Kidney (tissue), 14 donors: ENCODE results near the gene ENO3. TPM values are rescaled to one million over a fixed set of nuclear protein-coding genes. Genes with fewer than 3 reads are reported as not detected.

ENCODE experiments used
- DNase-seq, 5 donors: peaks; one replicate each; pipeline ENCODE4 v3.0.0-alpha.2; 2013 to 2020
- FAIRE-seq: peaks from 2 replicates; lab custom pipeline; 2012; peaks lifted over from hg19 to GRCh38; lab: Jason Lieb, UNC
- H3K27ac ChIP-seq, 2 donors: one replicate each; pipeline ENCODE4 v1.7.0; 2013; ENCODE audit warnings: low read depth in 2 of 2, low read length in 2 of 2, inconsistent platforms in 1 of 2
- H3K27me3 ChIP-seq: one replicate; pipeline ENCODE4 v1.7.1; 2013; ENCODE audit warnings: low read length, inconsistent platforms; ENCODE audit not compliant: control insufficient read depth, insufficient read depth
- H3K36me3 ChIP-seq, 3 donors: one replicate each; pipeline versions ENCODE4 v1.7.0 to v1.7.1; 2013; ENCODE audit warnings: low read length in 3 of 3, control low read depth in 1 of 3, inconsistent platforms in 1 of 3; ENCODE audit not compliant: insufficient read depth in 3 of 3, control insufficient read depth in 2 of 3
- H3K4me1 ChIP-seq, 3 donors: one replicate each; pipeline versions ENCODE4 v1.7.0 to v1.7.1; 2013; ENCODE audit warnings: low read length in 3 of 3, inconsistent platforms in 1 of 3, low read depth in 1 of 3; ENCODE audit not compliant: control insufficient read depth in 2 of 3, insufficient read depth in 2 of 3
- H3K4me3 ChIP-seq, 3 donors: one replicate each; pipeline versions ENCODE4 v1.7.0 to v1.8.1; 2013; ENCODE audit warnings: low read length in 3 of 3, control low read depth in 1 of 3, inconsistent platforms in 1 of 3
- H3K9ac ChIP-seq, 3 donors: one replicate each; pipeline versions ENCODE4 v1.7.0 to v1.7.1; 2013; ENCODE audit warnings: low read length in 3 of 3, control low read depth in 1 of 3, inconsistent platforms in 1 of 3
- H3K9me3 ChIP-seq, 3 donors: one replicate each; pipeline versions ENCODE4 v1.7.0 to v1.7.1; 2013; ENCODE audit warnings: low read length in 3 of 3, control low read depth in 1 of 3, inconsistent platforms in 1 of 3; ENCODE audit not compliant: control insufficient read depth in 2 of 3, insufficient read depth in 1 of 3
- CTCF ChIP-seq: IDR thresholded peaks from 3 replicates; pipeline ENCODE4 v1.5.1; 2012; ENCODE audit warnings: mild to moderate bottlenecking, moderate library complexity, borderline replicate concordance; ENCODE audit not compliant: insufficient read depth; ENCODE audit errors: extremely low read depth
- intact Hi-C: fragments of 100-400 bp; cut with DNase I; formaldehyde crosslinking; loops from one replicate; pipeline ENCODE4 v1.11.1; 2022
- polyA plus RNA-seq: library from polyadenylated mRNA; stranded (reverse); fragments of 350-450 nt; fragmentation: Illumina TruSeq; extraction: RNeasy Lipid Tissue Mini Kit (QIAGEN cat#74804); gene quantifications from one replicate; pipeline ENCODE4 v1.2.3, GENCODE V29; 2014; ENCODE audit warnings: low read depth, low replicate concordance; ENCODE audit not compliant: insufficient read depth
- total RNA-seq: library from RNA; stranded (reverse); fragmentation: NEBNext Ultra II Directional; extraction: Animal tissue kit (Norgen Biotek cat#: 25700); gene quantifications from one replicate; pipeline ENCODE4 v1.2.1, GENCODE V29; 2021
- donor health status: control.
- donor health status: control.
- donor health status: control.
- donor health status: control.
- donor health status: control.
- donor health status: DM: yes; HTN: yes; CAD: no.
- donor health status: Normal renal cell carcinoma (clear cell type).

ENO3 gene
- total and polyA plus RNA-seq, 2 donors from 2014 or later = 6.9 to 17.8 TPM

GRCh38 chr17:4949321-4950074, 1.4 kb upstream of the ENO3 start:
- peak overlapping the region; percentile 68 to 95 (median 85) for H3K4me3 ChIP-seq
- peak overlapping the region; percentile 30 to 79 (median 51) for H3K9ac ChIP-seq
- TF ChIP-seq CTCF = no peak
- peaks cover 0 to 29% (median 14%) of the 10 kb centered on the region in 3 donors for H3K4me1 ChIP-seq
- FAIRE-seq (no peak), DNase-seq (peak; percentile 58 to 91 (median 78))
- peaks cover 6 to 12% (median 7%) of the 10 kb centered on the region in 3 donors for H3K36me3 ChIP-seq
- no peaks in the 10 kb centered on the region for H3K9me3 ChIP-seq
- H3K27me3 ChIP-seq = no peaks in the 10 kb centered on the region
- intact Hi-C loops = no loop called here
- peak overlapping the region; percentile 97 to 98 for H3K27ac ChIP-seq

GRCh38 chr17:4950075-4950745, 709 bp upstream of the ENO3 start:
- peak in 3 of 5 donors; percentile 78 to 92 (median 79) for DNase-seq

GRCh38 chr17:4951486-4951885, 567 bp downstream of the ENO3 start:
- no peak overlapping the region for H3K4me3 ChIP-seq
- H3K27ac ChIP-seq = no peak overlapping the region
- no peaks in the 10 kb centered on the region for H3K27me3 ChIP-seq
- peaks cover 0 to 3% (median 0%) of the 10 kb centered on the region in 3 donors for H3K36me3 ChIP-seq
- H3K9ac ChIP-seq = no peak overlapping the region
- TF ChIP-seq CTCF = no peak
- H3K9me3 ChIP-seq = no peaks in the 10 kb centered on the region
- peaks cover 0 to 15% (median 10%) of the 10 kb centered on the region in 3 donors for H3K4me1 ChIP-seq
- no peak for FAIRE-seq
- DNase-seq = no peak
- intact Hi-C loops = no loop called here

More at GRCh38 chr17:4950075-4950745, 709 bp upstream of the ENO3 start:
- TF ChIP-seq CTCF = no peak
- H3K36me3 ChIP-seq = peaks cover 3 to 8% (median 5%) of the 10 kb centered on the region in 3 donors
- H3K4me3 ChIP-seq = peak overlapping the region; percentile 12 to 64 (median 62)
- no peaks in the 10 kb centered on the region for H3K27me3 ChIP-seq
- peaks cover 0 to 24% (median 14%) of the 10 kb centered on the region in 3 donors for H3K4me1 ChIP-seq
- intact Hi-C loops = no loop called here
- peak overlapping the region; percentile 91 to 97 for H3K27ac ChIP-seq
- no peak for FAIRE-seq
- H3K9ac ChIP-seq = peak overlapping the region in 2 of 3 donors; percentile 77 to 80
- H3K9me3 ChIP-seq = no peaks in the 10 kb centered on the region
